Naive thymus-derived CD4-positive, alpha-beta T cell (primary cell): Measurements from ENCODE around the gene HGFAC. TPM values are rescaled to one million over a fixed set of nuclear protein-coding genes. Genes with fewer than 3 reads are reported as not detected.
"Not testable (repeated sequence)": the region's sequence is repeated elsewhere in the genome, so short reads cannot be mapped to it uniquely, and the experiment has no call there.

Experiments
- ATAC-seq: fragments of 150-1000 bp; cut with Tn5 transposase; 2 replicates; pipeline ENCODE4 v1.10.0; 2021; ENCODE audit warnings: mild to moderate bottlenecking, moderate library complexity
- CTCF ChIA-PET: fragments of 350-600 bp; sonication (Branson Sonifier 250); formaldehyde crosslinking; loops from one replicate; lab custom pipeline; 2021; ENCODE audit warnings: antibody characterized with exemption; lab: Charles Lee
- POLR2A ChIA-PET: fragments of 350-600 bp; sonication (Branson Sonifier 250); formaldehyde crosslinking; loops from one replicate; lab custom pipeline; 2021; ENCODE audit warnings: antibody characterized with exemption, inconsistent platforms; lab: Charles Lee
- DNase-seq, 9 donors: peaks; one replicate each; pipeline versions ENCODE4 v3.0.0 to v3.0.0-alpha.2; 2020 to 2022; ENCODE audit warnings: mixed read lengths in 1 of 9
- H3K27ac ChIP-seq: one replicate; pipeline ENCODE4 v1.7.0; 2013; ENCODE audit warnings: mild to moderate bottlenecking, low read depth, low read length, moderate library complexity
- H3K27me3 ChIP-seq, 2 donors: one replicate each; pipeline ENCODE4 v1.7.0; 2013; ENCODE audit warnings: low read length in 2 of 2, mild to moderate bottlenecking in 2 of 2, moderate library complexity in 2 of 2; ENCODE audit not compliant: control insufficient read depth in 2 of 2, insufficient read depth in 2 of 2
- H3K36me3 ChIP-seq, 3 experiments: 1 replicate in 2 of 3; 2 replicates in 1 of 3; pipeline ENCODE4 v1.7.0; 2013; ENCODE audit warnings: low read length in 3 of 3, mild to moderate bottlenecking in 3 of 3, moderate library complexity in 1 of 3; ENCODE audit not compliant: insufficient read depth in 3 of 3, control insufficient read depth in 2 of 3
- H3K4me1 ChIP-seq, 2 donors: one replicate each; pipeline ENCODE4 v1.7.0; 2013; ENCODE audit warnings: low read length in 2 of 2, mild to moderate bottlenecking in 2 of 2, moderate library complexity in 1 of 2; ENCODE audit not compliant: control insufficient read depth in 2 of 2, insufficient read depth in 2 of 2
- H3K4me3 ChIP-seq: 2 replicates; pipeline ENCODE4 v1.7.0; 2013; ENCODE audit warnings: mild to moderate bottlenecking, low read length
- H3K9me3 ChIP-seq, 3 experiments: 1 replicate in 2 of 3; 2 replicates in 1 of 3; pipeline ENCODE4 v1.7.0; 2013; ENCODE audit warnings: low read length in 3 of 3; ENCODE audit not compliant: control insufficient read depth in 2 of 3
- H3K27ac Mint-ChIP-seq, 9 donors: one replicate each; pipeline ENCODE4 v1.8.0; 2020 to 2022; ENCODE audit warnings: mixed read lengths in 9 of 9, mild to moderate bottlenecking in 8 of 9, moderate library complexity in 5 of 9, inconsistent platforms in 2 of 9
- H3K27me3 Mint-ChIP-seq, 5 donors: one replicate each; pipeline ENCODE4 v1.8.0; 2021 to 2022; ENCODE audit warnings: mixed read lengths in 5 of 5, mild to moderate bottlenecking in 1 of 5
- H3K36me3 Mint-ChIP-seq, 5 donors: one replicate each; pipeline ENCODE4 v1.8.0; 2020 to 2022; ENCODE audit warnings: mixed read lengths in 5 of 5, mild to moderate bottlenecking in 3 of 5, inconsistent platforms in 1 of 5
- H3K4me1 Mint-ChIP-seq, 7 donors: one replicate each; pipeline ENCODE4 v1.8.0; 2020 to 2022; ENCODE audit warnings: mixed read lengths in 7 of 7, mild to moderate bottlenecking in 3 of 7, inconsistent platforms in 1 of 7
- H3K4me3 Mint-ChIP-seq, 10 donors: one replicate each; pipeline ENCODE4 v1.8.0; 2020 to 2022; ENCODE audit warnings: mild to moderate bottlenecking in 10 of 10, mixed read lengths in 10 of 10, moderate library complexity in 6 of 10, inconsistent platforms in 2 of 10
- H3K9me3 Mint-ChIP-seq, 11 donors: one replicate each; pipeline ENCODE4 v1.8.0; 2020 to 2022; ENCODE audit warnings: mixed read lengths in 11 of 11, mild to moderate bottlenecking in 4 of 11, inconsistent platforms in 1 of 11, moderate library complexity in 1 of 11
- intact Hi-C, 2 donors: fragments of 100-400 bp; cut with micrococcal nuclease; formaldehyde crosslinking; loops; one replicate each; pipeline ENCODE4 v1.15.1; 2023
- polyA plus RNA-seq, 2 donors: library from polyadenylated mRNA; unstranded; fragments of 300-500 nt; fragmentation: Illumina TruSeq; gene quantifications; one replicate each; pipeline ENCODE4 v1.2.3, GENCODE V29; 2021
- total RNA-seq, 6 experiments: library from RNA in 5 of 6; stranded (reverse) in 5 of 6; gene quantifications; 1 replicate in 5 of 6; 2 replicates in 1 of 6; pipeline ENCODE4 v1.2.3 and lab custom pipeline; 2021 to 2026

HGFAC gene
- total and polyA plus RNA-seq, 7 experiments from 2014 or later = 0.54 to 0.82 TPM; not detected in 5

DNA sequence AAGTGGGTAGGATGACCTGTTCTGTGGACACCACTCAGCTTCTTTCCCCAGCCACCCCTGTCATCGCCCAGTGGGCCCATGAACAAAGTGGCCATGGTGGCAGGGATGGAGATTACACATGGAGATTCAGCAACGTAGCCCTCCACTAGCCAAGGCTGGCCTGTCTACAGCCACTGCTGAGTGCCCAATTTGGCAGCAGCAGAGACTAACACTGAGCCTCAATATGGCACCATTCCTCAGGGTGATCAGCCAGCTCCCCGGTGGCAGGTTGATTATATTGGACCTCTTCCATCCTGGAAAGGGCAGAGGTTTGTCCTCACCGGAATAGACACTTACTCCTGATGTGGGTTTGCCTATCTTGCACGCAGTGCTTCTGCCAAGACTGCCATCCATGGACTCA, 17.4 kb downstream of the HGFAC start:
- Mint-ChIP-seq H3K9me3 (peaks cover 0 to 21% (median 9%) of the 10 kb centered on the region in 11 donors), H3K27me3 (peaks cover 9 to 21% (median 15%) of the 10 kb centered on the region in 5 donors), H3K36me3 (peaks cover 0 to 11% (median 6%) of the 10 kb centered on the region in 5 donors)
- DNase-seq, CTCF ChIA-PET, H3K4me3 Mint-ChIP-seq, POLR2A ChIA-PET, H3K9me3 ChIP-seq, H3K4me3 ChIP-seq, H3K27ac Mint-ChIP-seq, H3K27me3 ChIP-seq, H3K27ac ChIP-seq, ATAC-seq, H3K4me1 ChIP-seq, H3K4me1 Mint-ChIP-seq, H3K36me3 ChIP-seq, intact Hi-C loops: not testable (repeated sequence)

DNA sequence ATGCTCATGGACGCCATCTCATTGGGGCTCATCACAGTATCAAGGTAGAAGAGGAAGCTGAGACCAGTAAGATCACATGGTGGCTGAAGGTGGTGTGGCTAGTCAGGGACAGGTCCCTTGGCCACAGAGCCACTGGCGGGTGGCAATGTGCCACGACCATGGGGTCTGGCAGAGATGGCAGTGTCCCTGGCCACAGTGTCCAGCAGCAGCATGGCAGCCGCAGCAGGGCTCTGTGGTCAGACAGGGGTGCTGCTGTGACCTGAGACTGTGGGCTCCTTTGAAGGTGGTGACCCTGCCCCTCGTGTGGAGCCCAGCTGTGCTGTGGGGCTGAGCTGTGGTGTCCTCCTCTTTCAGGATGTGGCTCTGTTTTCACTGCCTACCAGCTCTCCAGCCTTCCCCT, 19.2 kb downstream of the HGFAC start:
- no peak overlapping the region for H3K27ac Mint-ChIP-seq
- no peak for DNase-seq
- no peak overlapping the region for H3K4me3 ChIP-seq
- H3K27ac ChIP-seq = no peak overlapping the region
- peaks cover 0 to 3% of the 10 kb centered on the region in 2 donors for H3K27me3 ChIP-seq
- no peaks in the 10 kb centered on the region for H3K36me3 ChIP-seq
- POLR2A ChIA-PET = no interaction called here
- peaks cover 0 to 11% (median 0%) of the 10 kb centered on the region in 11 donors for H3K9me3 Mint-ChIP-seq
- intact Hi-C loops = no loop called here
- peaks cover 0 to 3% (median 0%) of the 10 kb centered on the region in 5 donors for H3K36me3 Mint-ChIP-seq
- no peaks in the 10 kb centered on the region for H3K9me3 ChIP-seq
- no peaks in the 10 kb centered on the region for H3K4me1 ChIP-seq
- CTCF ChIA-PET = no interaction called here
- ATAC-seq = no peak
- H3K4me3 Mint-ChIP-seq = no peak overlapping the region
- peaks cover 0 to 1% (median 0%) of the 10 kb centered on the region in 7 donors for H3K4me1 Mint-ChIP-seq
- H3K27me3 Mint-ChIP-seq = peaks cover 15 to 34% (median 23%) of the 10 kb centered on the region in 5 donors

DNA sequence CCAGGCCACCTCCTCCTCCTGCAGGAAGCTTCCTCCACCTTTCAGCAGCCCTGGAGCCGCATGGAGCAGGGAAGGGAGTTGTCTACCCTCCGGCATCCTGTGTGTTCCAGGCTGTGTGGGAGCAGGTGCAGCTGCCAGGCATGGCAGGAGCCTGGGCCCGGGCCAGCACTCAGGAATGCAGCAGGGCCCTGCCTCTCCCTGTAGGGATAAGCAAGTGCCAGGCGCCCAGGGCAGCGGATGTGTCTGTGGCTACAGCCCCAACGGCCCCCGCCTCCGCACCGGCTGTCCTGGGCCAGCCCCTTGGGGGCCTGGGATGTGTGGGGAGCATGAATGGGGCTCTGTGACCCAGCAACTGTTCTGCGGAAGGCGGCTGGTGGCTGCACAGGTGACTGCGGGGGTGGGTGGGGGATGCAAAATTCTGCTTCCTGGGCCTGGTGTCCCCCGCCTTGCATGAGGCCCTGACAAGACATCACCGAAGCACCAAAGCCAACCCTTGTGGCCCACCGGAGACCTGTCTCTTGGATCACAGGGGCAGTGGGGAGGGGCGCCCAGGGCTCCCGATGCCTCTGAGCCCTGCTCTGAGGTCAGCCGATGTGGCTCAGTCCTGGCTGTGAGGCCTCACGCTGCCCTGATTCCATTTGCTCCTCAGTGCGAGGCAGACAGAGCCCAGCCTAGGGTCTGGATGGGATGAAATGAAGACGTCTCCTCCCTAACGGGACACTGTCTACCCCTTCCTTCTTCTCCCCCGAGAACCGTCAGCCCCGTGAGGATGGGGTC, 19.9 kb downstream of the HGFAC start:
- H3K9me3 Mint-ChIP-seq = peaks cover 0 to 6% (median 0%) of the 10 kb centered on the region in 11 donors
- ChIA-PET CTCF (no interaction called here), POLR2A (no interaction called here)
- H3K4me3 ChIP-seq = no peak overlapping the region
- intact Hi-C loops = no loop called here
- DNase-seq (no peak), ATAC-seq (no peak)
- peaks cover 15 to 34% (median 23%) of the 10 kb centered on the region in 5 donors for H3K27me3 Mint-ChIP-seq
- no peaks in the 10 kb centered on the region for H3K4me1 ChIP-seq
- peaks cover 0 to 1% (median 0%) of the 10 kb centered on the region in 7 donors for H3K4me1 Mint-ChIP-seq
- peaks cover 0 to 3% of the 10 kb centered on the region in 2 donors for H3K27me3 ChIP-seq
- H3K4me3 Mint-ChIP-seq = peak overlapping the region in 1 of 10 donors; percentile 71
- H3K36me3 Mint-ChIP-seq = peaks cover 0 to 3% (median 0%) of the 10 kb centered on the region in 5 donors
- H3K27ac Mint-ChIP-seq = no peak overlapping the region
- H3K9me3 ChIP-seq = no peaks in the 10 kb centered on the region
- no peak overlapping the region for H3K27ac ChIP-seq
- no peaks in the 10 kb centered on the region for H3K36me3 ChIP-seq

DNA sequence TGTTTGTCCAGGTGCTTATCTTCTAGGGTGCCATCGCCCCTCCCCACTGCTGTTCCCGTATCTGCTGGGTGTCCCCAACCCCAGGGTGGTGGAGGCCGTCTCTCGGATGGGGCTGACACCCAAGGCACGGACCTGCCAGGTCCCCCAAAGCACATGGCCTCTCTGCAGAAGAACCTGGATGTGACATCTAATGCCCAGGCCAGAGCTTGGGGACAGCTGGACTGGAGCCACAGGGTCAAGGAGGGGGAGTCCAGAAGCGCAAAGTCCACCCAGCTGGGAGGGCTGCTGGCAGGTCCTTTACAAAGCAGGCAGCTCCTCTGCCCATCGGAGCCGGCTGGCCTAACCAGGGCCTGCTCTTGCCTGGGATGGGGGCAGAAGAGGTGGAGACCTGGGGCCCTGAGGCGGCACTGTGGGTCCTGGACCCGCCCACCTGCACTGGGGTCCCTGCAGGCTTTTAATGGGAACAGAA, 20.6 kb downstream of the HGFAC start:
- Histone ChIP-seq H3K27me3 (peaks cover 0 to 3% of the 10 kb centered on the region in 2 donors), H3K9me3 (no peaks in the 10 kb centered on the region), H3K4me1 (no peaks in the 10 kb centered on the region), H3K4me3 (no peak overlapping the region), H3K36me3 (no peaks in the 10 kb centered on the region), H3K27ac (no peak overlapping the region)
- Mint-ChIP-seq H3K36me3 (peaks cover 0 to 3% (median 0%) of the 10 kb centered on the region in 5 donors), H3K4me1 (peaks cover 0 to 1% (median 0%) of the 10 kb centered on the region in 7 donors), H3K9me3 (peaks cover 0 to 6% (median 0%) of the 10 kb centered on the region in 11 donors), H3K4me3 (peak overlapping the region in 6 of 10 donors; percentile 21 to 71 (median 48)), H3K27me3 (peaks cover 15 to 34% (median 23%) of the 10 kb centered on the region in 5 donors), H3K27ac (no peak overlapping the region)
- ChIA-PET POLR2A (no interaction called here), CTCF (interaction anchor here (0.7 kb wide), 1 partner anchor 23 kb away, joined by 3 read pairs; no protein-coding TSS in a partner anchor)
- intact Hi-C loops = no loop called here
- no peak for ATAC-seq
- no peak for DNase-seq

DNA sequence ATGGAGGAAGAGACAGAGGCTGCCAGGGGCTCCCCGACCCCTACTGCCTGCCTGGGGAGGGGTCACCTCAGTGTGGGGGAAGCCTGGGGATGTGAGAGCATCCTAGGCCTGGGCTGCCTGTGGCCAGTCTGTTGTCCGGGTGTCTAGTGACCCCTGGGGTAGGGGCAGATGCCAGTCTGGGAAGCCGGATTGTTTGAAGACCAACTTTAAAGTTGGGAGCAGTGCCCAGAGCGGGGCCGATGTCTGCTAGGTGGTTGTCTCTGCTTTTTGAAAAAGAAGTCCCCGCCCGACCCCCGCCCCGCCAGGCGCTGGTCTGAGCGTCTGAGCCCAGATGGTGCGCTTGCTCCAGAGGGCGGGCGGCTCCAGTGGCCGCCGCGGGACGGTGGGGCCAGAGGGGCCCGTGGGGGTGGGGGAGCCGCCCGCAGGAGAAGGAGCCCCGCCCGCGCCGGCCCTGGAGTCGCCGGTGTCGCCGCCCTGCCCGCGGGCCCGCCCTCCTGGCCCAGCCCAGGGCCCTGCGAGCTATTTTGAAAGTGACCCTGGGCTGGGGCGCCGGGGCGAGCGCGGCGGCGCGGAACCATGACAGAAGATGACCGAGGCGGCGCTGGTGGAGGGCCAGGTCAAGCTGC, 21.1 kb downstream of the HGFAC start, which contains the start of gene DOK7:
Gene DOK7 (plus strand): TSS at position 517 of the 626 bp plus-strand sequence. CDS start 70 bp downstream, at position 587.
- no peak within 1 kb of the TSS for H3K4me3 ChIP-seq
- DNase-seq = no peak
- H3K36me3 ChIP-seq = no peaks in the 10 kb centered on the region
- no peaks in the 10 kb centered on the region for H3K4me1 ChIP-seq
- ChIA-PET POLR2A (no interaction called here), CTCF (interaction anchor here (0.7 kb wide), 1 partner anchor 22 kb away, joined by 3 read pairs; no protein-coding TSS in a partner anchor)
- H3K9me3 ChIP-seq = no peaks in the 10 kb centered on the region
- peaks cover 15 to 34% (median 23%) of the 10 kb centered on the region in 5 donors for H3K27me3 Mint-ChIP-seq
- no peak within 1 kb of the TSS for H3K27ac ChIP-seq
- peaks cover 0 to 6% (median 0%) of the 10 kb centered on the region in 11 donors for H3K9me3 Mint-ChIP-seq
- intact Hi-C loops = no loop called here
- no peak for ATAC-seq
- H3K27ac Mint-ChIP-seq = no peak within 1 kb of the TSS
- H3K27me3 ChIP-seq = peaks cover 0 to 3% of the 10 kb centered on the region in 2 donors
- peaks cover 0 to 3% (median 0%) of the 10 kb centered on the region in 5 donors for H3K36me3 Mint-ChIP-seq
- H3K4me3 Mint-ChIP-seq = peak within 1 kb of the TSS in 7 of 10 donors; percentile 21 to 71 (median 41)
- H3K4me1 Mint-ChIP-seq = peaks cover 0 to 1% (median 0%) of the 10 kb centered on the region in 7 donors

DNA sequence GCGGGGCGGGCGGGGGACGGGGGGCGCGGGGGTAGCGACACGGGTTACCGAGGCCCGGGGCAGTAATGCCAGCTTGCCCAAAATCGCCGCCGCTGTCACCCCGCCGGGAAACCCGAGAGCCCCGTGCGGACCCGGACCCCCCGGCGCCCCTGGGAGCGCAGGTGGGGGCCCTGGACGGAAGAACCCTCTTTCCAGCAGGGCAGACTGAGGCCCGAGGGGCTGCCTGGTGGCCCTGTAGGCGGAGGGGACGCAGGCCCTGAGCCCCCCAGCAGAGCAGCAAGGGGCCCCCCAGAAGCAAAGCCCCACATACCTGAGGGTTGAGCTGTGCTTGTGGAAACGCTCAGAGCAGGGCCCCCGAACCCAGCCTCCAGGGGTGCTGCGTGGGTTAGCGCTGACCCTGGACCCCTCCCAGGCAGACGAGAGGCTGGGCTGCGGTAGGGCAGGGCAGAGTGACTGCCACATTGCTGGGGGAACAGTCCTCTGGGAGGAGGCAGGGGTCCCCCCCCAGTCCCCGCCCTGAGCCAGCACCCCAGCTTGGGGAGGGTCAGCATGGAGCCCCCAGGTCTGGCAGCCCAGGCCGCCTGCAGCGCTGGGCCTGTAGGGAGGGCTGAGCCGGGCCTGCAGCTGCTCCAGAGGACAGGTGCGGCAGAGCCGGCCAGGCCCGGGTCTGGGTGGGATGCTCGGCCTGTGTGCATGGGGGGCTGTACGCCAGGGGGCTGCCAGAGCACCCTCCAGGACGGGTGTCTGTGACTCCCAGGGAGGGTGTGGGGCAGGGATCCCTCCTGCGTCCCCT, 22.0 kb downstream of the HGFAC start:
- no peak for ATAC-seq
- H3K4me3 Mint-ChIP-seq = peak overlapping the region in 1 of 10 donors; percentile 71

More for the DNA sequence above, 22.0 kb downstream of the HGFAC start:
- Histone ChIP-seq H3K4me1 (no peaks in the 10 kb centered on the region), H3K36me3 (no peaks in the 10 kb centered on the region), H3K9me3 (no peaks in the 10 kb centered on the region), H3K27me3 (peaks cover 0 to 3% of the 10 kb centered on the region in 2 donors), H3K27ac (no peak overlapping the region), H3K4me3 (no peak overlapping the region)
- DNase-seq = no peak
- peaks cover 0 to 1% (median 0%) of the 10 kb centered on the region in 7 donors for H3K4me1 Mint-ChIP-seq
- ChIA-PET POLR2A (no interaction called here), CTCF (no interaction called here)
- peaks cover 0 to 3% (median 0%) of the 10 kb centered on the region in 5 donors for H3K36me3 Mint-ChIP-seq
- H3K27me3 Mint-ChIP-seq = peaks cover 15 to 30% (median 23%) of the 10 kb centered on the region in 5 donors
- no peak overlapping the region for H3K27ac Mint-ChIP-seq
- intact Hi-C loops = no loop called here
- H3K9me3 Mint-ChIP-seq = peaks cover 0 to 6% (median 0%) of the 10 kb centered on the region in 11 donors
